ENCODE measurements around the gene HDAC9.

The HDAC9 gene

GRCh38 chr7:18461785-18462467 is 33.6 kb upstream of the HDAC9 start:
- no peak for DNase-seq (ENCODE audit: low read depth, low spot score)
- H3K4me3 ChIP-seq, result no peak overlapping the region
- no peak overlapping the region for H3K9ac ChIP-seq (ENCODE audit: insufficient read length)
- no peaks in the 10 kb centered on the region for H3K36me3 ChIP-seq (ENCODE audit: insufficient read depth, low read length)
- H3K27ac ChIP-seq, result no peak overlapping the region
- TF ChIP-seq FOXP2 (optimal IDR thresholded peaks at IDR 0.05; ENCODE audit: control extremely low read depth, extremely low read length, insufficient read depth) (no peak), POLR2AphosphoS5 (IDR thresholded peaks at IDR 0.05; ENCODE audit: borderline replicate concordance, low read depth, low read length) (no peak), EZH2 (IDR thresholded peaks at IDR 0.05) (no peak)
- no peaks in the 10 kb centered on the region for H3K9me3 ChIP-seq (ENCODE audit: low read depth, low read length)

DNA sequence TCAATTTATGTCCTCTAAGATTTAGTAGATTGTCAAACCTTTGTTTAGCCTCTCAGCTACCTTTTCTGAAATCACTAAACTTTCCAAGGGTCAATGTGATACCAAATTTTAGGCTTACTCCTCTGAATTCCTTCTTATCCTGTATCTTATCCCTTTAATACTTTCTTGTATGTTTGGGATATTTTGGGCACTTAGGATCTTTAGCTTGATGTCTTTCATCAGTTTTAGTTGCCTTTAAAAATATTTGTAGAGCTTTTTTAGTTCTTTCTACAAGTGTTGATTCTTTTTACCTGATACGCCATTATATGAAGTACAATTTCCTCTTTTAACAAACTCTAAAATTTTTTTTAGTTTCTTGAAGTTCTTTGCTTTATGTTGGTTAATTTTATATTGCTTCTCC is 30.7 kb upstream of the HDAC9 start:
- no peaks in the 10 kb centered on the region for H3K36me3 ChIP-seq (ENCODE audit: insufficient read depth, low read length)
- H3K4me3 ChIP-seq, result no peak overlapping the region
- H3K27ac ChIP-seq, result no peak overlapping the region
- no peak for DNase-seq (ENCODE audit: low read depth, low spot score)
- H3K9me3 ChIP-seq (ENCODE audit: low read depth, low read length), result no peaks in the 10 kb centered on the region
- no peak overlapping the region for H3K9ac ChIP-seq (ENCODE audit: insufficient read length)
- TF ChIP-seq FOXP2 (optimal IDR thresholded peaks at IDR 0.05; ENCODE audit: control extremely low read depth, extremely low read length, insufficient read depth) (no peak), POLR2AphosphoS5 (IDR thresholded peaks at IDR 0.05; ENCODE audit: borderline replicate concordance, low read depth, low read length) (no peak), EZH2 (IDR thresholded peaks at IDR 0.05) (no peak)

- TF ChIP-seq FOXP2 (optimal IDR thresholded peaks at IDR 0.05; ENCODE audit: control extremely low read depth, extremely low read length, insufficient read depth), result no peak
- TF ChIP-seq EZH2 (IDR thresholded peaks at IDR 0.05), result no peak
- TF ChIP-seq POLR2AphosphoS5 (IDR thresholded peaks at IDR 0.05; ENCODE audit: borderline replicate concordance, low read depth, low read length), result no peak
Observed at GRCh38 chr7:18467011-18467410, 28.5 kb upstream of the HDAC9 start.

GRCh38 chr7:18468795-18469194 is 26.8 kb upstream of the HDAC9 start:
- H3K4me3 ChIP-seq, result no peak overlapping the region
- TF ChIP-seq POLR2AphosphoS5 (IDR thresholded peaks at IDR 0.05; ENCODE audit: borderline replicate concordance, low read depth, low read length) (no peak), EZH2 (IDR thresholded peaks at IDR 0.05) (no peak), FOXP2 (optimal IDR thresholded peaks at IDR 0.05; ENCODE audit: control extremely low read depth, extremely low read length, insufficient read depth) (no peak)
- H3K9ac ChIP-seq (ENCODE audit: insufficient read length), result no peak overlapping the region
- H3K36me3 ChIP-seq (ENCODE audit: insufficient read depth, low read length), result no peaks in the 10 kb centered on the region
- no peak for DNase-seq (ENCODE audit: low read depth, low spot score)
- H3K27ac ChIP-seq, result no peak overlapping the region
- no peaks in the 10 kb centered on the region for H3K9me3 ChIP-seq (ENCODE audit: low read depth, low read length)

More at GRCh38 chr7:18467011-18467410, 28.5 kb upstream of the HDAC9 start:
- Histone ChIP-seq H3K9ac (ENCODE audit: insufficient read length) (no peak overlapping the region), H3K9me3 (ENCODE audit: low read depth, low read length) (no peaks in the 10 kb centered on the region), H3K4me3 (no peak overlapping the region), H3K27ac (no peak overlapping the region), H3K36me3 (ENCODE audit: insufficient read depth, low read length) (no peaks in the 10 kb centered on the region)
- no peak for DNase-seq (ENCODE audit: low read depth, low spot score)

GRCh38 chr7:18469316-18469715 is 26.2 kb upstream of the HDAC9 start:
- Histone ChIP-seq H3K9me3 (ENCODE audit: low read depth, low read length) (no peaks in the 10 kb centered on the region), H3K9ac (ENCODE audit: insufficient read length) (no peak overlapping the region), H3K4me3 (no peak overlapping the region), H3K27ac (no peak overlapping the region), H3K36me3 (ENCODE audit: insufficient read depth, low read length) (no peaks in the 10 kb centered on the region)
- DNase-seq (ENCODE audit: low read depth, low spot score), result no peak
- TF ChIP-seq EZH2 (IDR thresholded peaks at IDR 0.05) (no peak), FOXP2 (optimal IDR thresholded peaks at IDR 0.05; ENCODE audit: control extremely low read depth, extremely low read length, insufficient read depth) (no peak), POLR2AphosphoS5 (IDR thresholded peaks at IDR 0.05; ENCODE audit: borderline replicate concordance, low read depth, low read length) (no peak)

GRCh38 chr7:18471476-18472160 is 23.9 kb upstream of the HDAC9 start:
- DNase-seq (ENCODE audit: low read depth, low spot score), result no peak
- H3K36me3 ChIP-seq (ENCODE audit: insufficient read depth, low read length), result no peaks in the 10 kb centered on the region
- no peak overlapping the region for H3K27ac ChIP-seq

DNA sequence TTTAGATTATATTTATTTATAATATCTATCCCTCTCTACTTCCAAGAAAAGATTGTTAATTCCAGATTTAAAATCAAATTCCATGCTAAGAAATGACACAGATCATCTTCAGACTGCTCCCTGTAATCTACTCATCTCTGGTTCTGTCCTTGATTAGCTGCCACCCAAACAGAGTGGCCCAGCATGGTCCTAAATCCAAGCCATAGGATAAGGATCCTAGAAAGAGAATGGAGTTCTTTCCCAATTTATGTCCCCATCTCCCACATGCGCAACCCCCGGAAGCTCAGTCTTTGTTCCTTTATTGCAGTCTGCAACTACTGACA is 23.4 kb upstream of the HDAC9 start:
- Histone ChIP-seq H3K9me3 (ENCODE audit: low read depth, low read length) (no peaks in the 10 kb centered on the region), H3K9ac (ENCODE audit: insufficient read length) (no peak overlapping the region), H3K4me3 (no peak overlapping the region), H3K27ac (no peak overlapping the region), H3K36me3 (ENCODE audit: insufficient read depth, low read length) (no peaks in the 10 kb centered on the region)
- TF ChIP-seq FOXP2 (optimal IDR thresholded peaks at IDR 0.05; ENCODE audit: control extremely low read depth, extremely low read length, insufficient read depth), result no peak
- no peak for TF ChIP-seq EZH2 (IDR thresholded peaks at IDR 0.05)
- TF ChIP-seq POLR2AphosphoS5 (IDR thresholded peaks at IDR 0.05; ENCODE audit: borderline replicate concordance, low read depth, low read length), result no peak
- no peak for DNase-seq (ENCODE audit: low read depth, low spot score)

More at GRCh38 chr7:18471476-18472160, 23.9 kb upstream of the HDAC9 start:
- Histone ChIP-seq H3K9me3 (ENCODE audit: low read depth, low read length) (no peaks in the 10 kb centered on the region), H3K9ac (ENCODE audit: insufficient read length) (no peak overlapping the region), H3K4me3 (no peak overlapping the region)
- no peak for TF ChIP-seq EZH2 (IDR thresholded peaks at IDR 0.05)
- no peak for TF ChIP-seq POLR2AphosphoS5 (IDR thresholded peaks at IDR 0.05; ENCODE audit: borderline replicate concordance, low read depth, low read length)
- no peak for TF ChIP-seq FOXP2 (optimal IDR thresholded peaks at IDR 0.05; ENCODE audit: control extremely low read depth, extremely low read length, insufficient read depth)

GRCh38 chr7:18473119-18473518 is 22.4 kb upstream of the HDAC9 start:
- DNase-seq (ENCODE audit: low read depth, low spot score), result no peak
- Histone ChIP-seq H3K36me3 (ENCODE audit: insufficient read depth, low read length) (no peaks in the 10 kb centered on the region), H3K4me3 (no peak overlapping the region), H3K27ac (no peak overlapping the region), H3K9ac (ENCODE audit: insufficient read length) (no peak overlapping the region), H3K9me3 (ENCODE audit: low read depth, low read length) (no peaks in the 10 kb centered on the region)
- no peak for TF ChIP-seq POLR2AphosphoS5 (IDR thresholded peaks at IDR 0.05; ENCODE audit: borderline replicate concordance, low read depth, low read length)
- no peak for TF ChIP-seq EZH2 (IDR thresholded peaks at IDR 0.05)
- TF ChIP-seq FOXP2 (optimal IDR thresholded peaks at IDR 0.05; ENCODE audit: control extremely low read depth, extremely low read length, insufficient read depth), result no peak

Data from SK-N-MC (cell line).